T-helper 2 cell treated with Interferon-gamma antibody and Interleukin-4, amounts not matched to agents 5 μg/mL and 100 μg/mL, for 36 hours (primary cell): ENCODE data around the gene TMEM233.
A peak's percentile ranks its signal among the peaks of the same experiment; 100 is the strongest.

Experiments
- DNase-seq: peaks from one replicate; pipeline ENCODE4 v3.0.0; 2021; ENCODE audit warnings: low spot score
- H3K27ac Mint-ChIP-seq: one replicate; pipeline ENCODE4 v1.8.0; 2021; ENCODE audit warnings: mild to moderate bottlenecking, mixed read lengths
- H3K27me3 Mint-ChIP-seq: one replicate; pipeline ENCODE4 v1.8.0; 2021; ENCODE audit warnings: low read depth, mixed read lengths
- H3K36me3 Mint-ChIP-seq: one replicate; pipeline ENCODE4 v1.8.0; 2021; ENCODE audit warnings: low read depth, mixed read lengths
- H3K4me1 Mint-ChIP-seq: one replicate; pipeline ENCODE4 v1.8.0; 2021; ENCODE audit warnings: low read depth, mixed read lengths
- H3K4me3 Mint-ChIP-seq: one replicate; pipeline ENCODE4 v1.8.0; 2022; ENCODE audit warnings: mild to moderate bottlenecking, moderate library complexity, mixed read lengths
- H3K9me3 Mint-ChIP-seq: one replicate; pipeline ENCODE4 v1.8.0; 2021; ENCODE audit warnings: mixed read lengths

Gene TMEM233

GRCh38 chr12:119593578-119594398 lies at the start of gene TMEM233:
TSS of gene TMEM233 (plus strand) at chr12:119593774. CDS start at chr12:119593849, 75 bp downstream.
- no peak for DNase-seq
- H3K27ac Mint-ChIP-seq, result no peak within 1 kb of the TSS
- no peaks in the 10 kb centered on the region for H3K9me3 Mint-ChIP-seq
- H3K27me3 Mint-ChIP-seq, result peaks cover 71% of the 10 kb centered on the region
- H3K36me3 Mint-ChIP-seq, result no peaks in the 10 kb centered on the region
- peaks cover 7% of the 10 kb centered on the region for H3K4me1 Mint-ChIP-seq
- no peak within 1 kb of the TSS for H3K4me3 Mint-ChIP-seq

GRCh38 chr12:119544765-119545625 lies 48.6 kb upstream of the TMEM233 start:
- DNase-seq, result peak; percentile 23
- Mint-ChIP-seq H3K27me3 (no peaks in the 10 kb centered on the region), H3K27ac (no peak overlapping the region), H3K4me3 (no peak overlapping the region), H3K9me3 (no peaks in the 10 kb centered on the region), H3K36me3 (no peaks in the 10 kb centered on the region), H3K4me1 (no peaks in the 10 kb centered on the region)

- Mint-ChIP-seq H3K4me3 (no peak overlapping the region), H3K27ac (no peak overlapping the region), H3K4me1 (no peaks in the 10 kb centered on the region), H3K36me3 (no peaks in the 10 kb centered on the region), H3K27me3 (no peaks in the 10 kb centered on the region), H3K9me3 (no peaks in the 10 kb centered on the region)
- no peak for DNase-seq
Measured at GRCh38 chr12:119546340-119546739, 47.2 kb upstream of the TMEM233 start.

- no peak overlapping the region for H3K4me3 Mint-ChIP-seq
- no peaks in the 10 kb centered on the region for H3K36me3 Mint-ChIP-seq
- no peaks in the 10 kb centered on the region for H3K9me3 Mint-ChIP-seq
- H3K27ac Mint-ChIP-seq, result no peak overlapping the region
- peaks cover 2% of the 10 kb centered on the region for H3K27me3 Mint-ChIP-seq
- H3K4me1 Mint-ChIP-seq, result no peaks in the 10 kb centered on the region
- no peak for DNase-seq
Measured at GRCh38 chr12:119547001-119547400, 46.6 kb upstream of the TMEM233 start.

- peaks cover 4% of the 10 kb centered on the region for H3K27me3 Mint-ChIP-seq
- no peak for DNase-seq
- no peaks in the 10 kb centered on the region for H3K9me3 Mint-ChIP-seq
- H3K4me3 Mint-ChIP-seq, result no peak overlapping the region
- H3K27ac Mint-ChIP-seq, result no peak overlapping the region
- no peaks in the 10 kb centered on the region for H3K36me3 Mint-ChIP-seq
- no peaks in the 10 kb centered on the region for H3K4me1 Mint-ChIP-seq
Measured at GRCh38 chr12:119556854-119557253, 36.7 kb upstream of the TMEM233 start.

GRCh38 chr12:119565404-119565803 lies 28.2 kb upstream of the TMEM233 start:
- Mint-ChIP-seq H3K4me3 (no peak overlapping the region), H3K36me3 (no peaks in the 10 kb centered on the region), H3K9me3 (no peaks in the 10 kb centered on the region), H3K4me1 (no peaks in the 10 kb centered on the region), H3K27me3 (no peaks in the 10 kb centered on the region), H3K27ac (no peak overlapping the region)
- DNase-seq, result no peak

- H3K27ac Mint-ChIP-seq, result no peak overlapping the region
Measured at GRCh38 chr12:119570771-119571170, 22.8 kb upstream of the TMEM233 start.

GRCh38 chr12:119573086-119573485 lies 20.5 kb upstream of the TMEM233 start:
- no peak for DNase-seq
- H3K27me3 Mint-ChIP-seq, result peaks cover 3% of the 10 kb centered on the region
- no peak overlapping the region for H3K4me3 Mint-ChIP-seq
- no peak overlapping the region for H3K27ac Mint-ChIP-seq
- H3K9me3 Mint-ChIP-seq, result no peaks in the 10 kb centered on the region
- no peaks in the 10 kb centered on the region for H3K4me1 Mint-ChIP-seq
- H3K36me3 Mint-ChIP-seq, result no peaks in the 10 kb centered on the region

More at GRCh38 chr12:119570771-119571170, 22.8 kb upstream of the TMEM233 start:
- Mint-ChIP-seq H3K4me3 (no peak overlapping the region), H3K27me3 (no peaks in the 10 kb centered on the region), H3K4me1 (no peaks in the 10 kb centered on the region), H3K9me3 (no peaks in the 10 kb centered on the region), H3K36me3 (no peaks in the 10 kb centered on the region)
- no peak for DNase-seq

GRCh38 chr12:119574255-119574654 lies 19.3 kb upstream of the TMEM233 start:
- H3K4me3 Mint-ChIP-seq, result no peak overlapping the region
- no peak overlapping the region for H3K27ac Mint-ChIP-seq
- no peaks in the 10 kb centered on the region for H3K9me3 Mint-ChIP-seq
- peaks cover 3% of the 10 kb centered on the region for H3K27me3 Mint-ChIP-seq
- H3K36me3 Mint-ChIP-seq, result no peaks in the 10 kb centered on the region
- no peaks in the 10 kb centered on the region for H3K4me1 Mint-ChIP-seq
- DNase-seq, result no peak

- Mint-ChIP-seq H3K36me3 (no peaks in the 10 kb centered on the region), H3K4me3 (no peak overlapping the region), H3K4me1 (no peaks in the 10 kb centered on the region), H3K27ac (no peak overlapping the region), H3K27me3 (peaks cover 6% of the 10 kb centered on the region), H3K9me3 (no peaks in the 10 kb centered on the region)
- DNase-seq, result no peak
Measured at GRCh38 chr12:119576118-119576810, 17.3 kb upstream of the TMEM233 start.

GRCh38 chr12:119576915-119577314 lies 16.7 kb upstream of the TMEM233 start:
- Mint-ChIP-seq H3K4me3 (no peak overlapping the region), H3K27me3 (peaks cover 8% of the 10 kb centered on the region), H3K9me3 (no peaks in the 10 kb centered on the region), H3K4me1 (no peaks in the 10 kb centered on the region), H3K27ac (no peak overlapping the region), H3K36me3 (no peaks in the 10 kb centered on the region)
- DNase-seq, result no peak

GRCh38 chr12:119578112-119578511 lies 15.5 kb upstream of the TMEM233 start:
- H3K4me3 Mint-ChIP-seq, result no peak overlapping the region
- no peaks in the 10 kb centered on the region for H3K4me1 Mint-ChIP-seq
- no peak overlapping the region for H3K27ac Mint-ChIP-seq
- H3K27me3 Mint-ChIP-seq, result peaks cover 8% of the 10 kb centered on the region
- H3K9me3 Mint-ChIP-seq, result no peaks in the 10 kb centered on the region
- peak; percentile 54 for DNase-seq
- H3K36me3 Mint-ChIP-seq, result no peaks in the 10 kb centered on the region

- Mint-ChIP-seq H3K9me3 (no peaks in the 10 kb centered on the region), H3K4me1 (no peaks in the 10 kb centered on the region), H3K27ac (no peak overlapping the region), H3K4me3 (no peak overlapping the region), H3K27me3 (peaks cover 37% of the 10 kb centered on the region), H3K36me3 (no peaks in the 10 kb centered on the region)
- no peak for DNase-seq
Measured at GRCh38 chr12:119589097-119589496, 4.5 kb upstream of the TMEM233 start.

- Mint-ChIP-seq H3K9me3 (no peaks in the 10 kb centered on the region), H3K4me1 (no peaks in the 10 kb centered on the region), H3K36me3 (no peaks in the 10 kb centered on the region), H3K27me3 (peaks cover 42% of the 10 kb centered on the region), H3K4me3 (no peak overlapping the region), H3K27ac (no peak overlapping the region)
- no peak for DNase-seq
Measured at GRCh38 chr12:119589634-119590033, 3.9 kb upstream of the TMEM233 start.
